IMR-90 (cell line): ENCODE measurements around the gene P2RY2. TPM values are rescaled to one million over a fixed set of nuclear protein-coding genes. Genes with fewer than 3 reads are reported as not detected.
"Not testable (repeated sequence)": the region's sequence is repeated elsewhere in the genome, so short reads cannot be mapped to it uniquely, and the experiment has no call there.

Experiments
- ATAC-seq: fragments of 200-7000 bp; cut with Tn5 transposase; 2 replicates; pipeline ENCODE4 v1.9.1; 2020; ENCODE audit warnings: low read depth, mild to moderate bottlenecking, moderate library complexity
- BruUV-seq: library from RNA; stranded (reverse); fragments of 400-500 nt; replicated peaks from 2 replicates; lab custom pipeline; 2021; lab: Mats Ljungman, UMichigan
- CTCF ChIA-PET: fragments of 300-600 bp; formaldehyde crosslinking; extraction: SDS; loops from one replicate; lab custom pipeline; 2021; ENCODE audit warnings: antibody characterized with exemption; lab: Yijun Ruan, JAX
- POLR2A ChIA-PET: fragments of 300-600 bp; sonication (Branson Sonifier 250); formaldehyde crosslinking; loops from one replicate; lab custom pipeline; 2022; ENCODE audit warnings: antibody characterized with exemption; ENCODE audit not compliant: unreplicated experiment; lab: Charles Lee
- DNase-seq: peaks from one replicate; pipeline ENCODE4 v3.0.0; 2013
- H2AFZ ChIP-seq: replicated peaks from 2 replicates; pipeline ENCODE3; 2013; ENCODE audit warnings: low read length, mild to moderate bottlenecking; ENCODE audit not compliant: poor library complexity
- H2AK5ac ChIP-seq: 2 replicates; pipeline ENCODE4 v1.6.1; 2013; ENCODE audit warnings: low read depth, low read length, inconsistent platforms
- H2AK9ac ChIP-seq: replicated peaks from 2 replicates; pipeline ENCODE3; 2013; ENCODE audit warnings: mild to moderate bottlenecking, low read depth, low read length, moderate library complexity; ENCODE audit not compliant: poor library complexity
- H2BK120ac ChIP-seq: 2 replicates; pipeline ENCODE4 v1.6.1; 2013; ENCODE audit warnings: low read depth, low read length, inconsistent platforms
- H2BK15ac ChIP-seq: 3 replicates; pipeline ENCODE4 v1.6.1; 2013; ENCODE audit warnings: low read depth, low read length, inconsistent platforms
- H2BK20ac ChIP-seq: 2 replicates; pipeline ENCODE4 v1.6.1; 2013; ENCODE audit warnings: low read depth, mild to moderate bottlenecking, inconsistent platforms, low read length, moderate library complexity
- H2BK5ac ChIP-seq: 2 replicates; pipeline ENCODE4 v1.6.1; 2013; ENCODE audit warnings: mild to moderate bottlenecking, low read depth, low read length, inconsistent platforms; ENCODE audit not compliant: poor library complexity, severe bottlenecking
- H3K14ac ChIP-seq: replicated peaks from 2 replicates; pipeline ENCODE4 v1.6.1; 2013; ENCODE audit warnings: low read depth, low read length, inconsistent platforms
- H3K18ac ChIP-seq: 2 replicates; pipeline ENCODE4 v1.6.1; 2013; ENCODE audit warnings: low read depth, low read length, control low read depth
- H3K23ac ChIP-seq: 2 replicates; pipeline ENCODE4 v1.6.1; 2013; ENCODE audit warnings: low read depth, low read length, inconsistent platforms
- H3K27ac ChIP-seq: 2 replicates; pipeline ENCODE4 v1.5.1; 2013; ENCODE audit warnings: mild to moderate bottlenecking, control low read depth, low read length; ENCODE audit not compliant: insufficient read depth
- H3K27me3 ChIP-seq: 2 replicates; pipeline ENCODE4 v1.6.1; 2013; ENCODE audit warnings: low read length; ENCODE audit not compliant: control insufficient read depth, insufficient read depth
- H3K36me3 ChIP-seq: 2 replicates; pipeline ENCODE4 v1.6.1; 2013; ENCODE audit warnings: low read length, mixed read lengths; ENCODE audit not compliant: control insufficient read depth, insufficient read depth
- H3K4ac ChIP-seq: 2 replicates; pipeline ENCODE4 v1.6.1; 2013; ENCODE audit warnings: low read depth, low read length, inconsistent platforms
- H3K4me1 ChIP-seq: 2 replicates; pipeline ENCODE4 v1.6.1; 2013; ENCODE audit warnings: low read length, mixed read lengths; ENCODE audit not compliant: control insufficient read depth, insufficient read depth
- H3K4me2 ChIP-seq: 2 replicates; pipeline ENCODE4 v1.6.1; 2013; ENCODE audit warnings: low read depth, mild to moderate bottlenecking, control low read depth, low read length, moderate library complexity
- H3K4me3 ChIP-seq: 2 replicates; pipeline ENCODE4 v1.5.1; 2013; ENCODE audit warnings: low read depth, mild to moderate bottlenecking, control low read depth, low read length, moderate library complexity; ENCODE audit not compliant: insufficient read depth
- H3K56ac ChIP-seq: 2 replicates; pipeline ENCODE4 v1.6.1; 2013; ENCODE audit warnings: low read length, inconsistent platforms; ENCODE audit not compliant: insufficient read depth; ENCODE audit errors: extremely low read depth
- H3K79me1 ChIP-seq, 2 experiments: 2 replicates each; pipeline ENCODE4 v1.6.1; 2013; ENCODE audit warnings: low read length in 2 of 2, inconsistent platforms in 1 of 2, low read depth in 1 of 2
- H3K9ac ChIP-seq: 2 replicates; pipeline ENCODE4 v1.6.1; 2013; ENCODE audit warnings: low read depth, low read length, control low read depth
- H3K9me1 ChIP-seq: 2 replicates; pipeline ENCODE4 v1.6.1; 2013; ENCODE audit warnings: low read length, inconsistent platforms; ENCODE audit not compliant: insufficient read depth
- H3K9me3 ChIP-seq: 2 replicates; pipeline ENCODE4 v1.6.1; 2013; ENCODE audit warnings: low read length; ENCODE audit not compliant: control insufficient read depth, insufficient read depth
- H4K20me1 ChIP-seq: 2 replicates; pipeline ENCODE4 v1.6.1; 2013; ENCODE audit warnings: low read length, inconsistent platforms; ENCODE audit not compliant: insufficient read depth
- H4K5ac ChIP-seq: 2 replicates; pipeline ENCODE4 v1.6.1; 2013; ENCODE audit warnings: mild to moderate bottlenecking, low read depth, low read length, control low read depth
- H4K8ac ChIP-seq, 2 experiments: 2 replicates each; pipeline ENCODE4 v1.6.1; 2013; ENCODE audit warnings: low read depth in 2 of 2, low read length in 2 of 2, control low read depth in 1 of 2, inconsistent platforms in 1 of 2
- H4K91ac ChIP-seq: 2 replicates; pipeline ENCODE4 v1.6.1; 2013; ENCODE audit warnings: low read depth, low read length, inconsistent platforms; ENCODE audit not compliant: insufficient read depth
- MXI1 ChIP-seq: IDR thresholded peaks from 2 replicates; pipeline ENCODE4 v1.6.1; 2012; ENCODE audit warnings: low read depth, mild to moderate bottlenecking, low read length, moderate library complexity, borderline replicate concordance
- POLR2A ChIP-seq: IDR thresholded peaks from 2 replicates; pipeline ENCODE4 v1.6.1; 2012; ENCODE audit warnings: mild to moderate bottlenecking, low read depth, low read length
- SMC3 ChIP-seq: fragments of 150-350 bp; IDR thresholded peaks from 2 replicates; pipeline ENCODE4 v1.6.1; 2016; ENCODE audit warnings: low read depth, mild to moderate bottlenecking, antibody characterized with exemption, low read length, moderate library complexity
- WGBS, 2 experiments: methylation state at CpG; one replicate each; pipeline versions ENCODE4 v1.1.5 to v1.1.7; 2013; ENCODE audit warnings: missing lambda C conversion rate in 2 of 2; ENCODE audit not compliant: insufficient read length in 1 of 2; ENCODE audit errors: extremely low coverage in 2 of 2; 5-methylcytosine and 5-hydroxymethylcytosine counted together
- dilution Hi-C: fragments of 300-500 bp; cut with HindIII; formaldehyde crosslinking; loops from one replicate; pipeline ENCODE4 v1.14.3; 2018; ENCODE audit warnings: low sequenced_read_pairs; ENCODE audit not compliant: unreplicated experiment
- in situ Hi-C: fragments of 300-500 bp; cut with MboI; formaldehyde crosslinking; loops from 3 replicates; pipeline ENCODE4 v1.14.3; 2019; ENCODE audit warnings: low sequenced_read_pairs, inconsistent platforms, mixed read lengths
- intact Hi-C: fragments of 100-400 bp; cut with micrococcal nuclease; formaldehyde crosslinking; loops from 2 replicates; pipeline ENCODE4 v1.10.0; 2022
- polyA plus RNA-seq, 3 experiments: library from polyadenylated mRNA; depleted of rRNA; stranded (reverse); fragments of >200 nt; gene quantifications; 2 replicates each; pipeline ENCODE4 v1.2.3, GENCODE V29; 2012; ENCODE audit warnings: low replicate concordance in 1 of 3
- total RNA-seq: library from RNA; depleted of rRNA; stranded (reverse); fragments of >200 nt; gene quantifications from 2 replicates; pipeline ENCODE4 v1.2.3, GENCODE V29; 2012

Gene P2RY2
- total and polyA plus RNA-seq, 2 of the 4 experiments (the other 2 are of a cell fraction) = not detected

GRCh38 chr11:73230931-73231330 is 12.8 kb downstream of the P2RY2 start:
- Histone ChIP-seq H3K9me1 (no peaks in the 10 kb centered on the region), H2BK15ac (no peak overlapping the region), H3K56ac (no peak overlapping the region), H3K9me3 (no peaks in the 10 kb centered on the region), H3K79me1 (no peaks in the 10 kb centered on the region), H2AK9ac (no peak overlapping the region), H3K27me3 (peaks cover 15% of the 10 kb centered on the region), H3K27ac (no peak overlapping the region), H3K4ac (no peak overlapping the region), H3K36me3 (no peaks in the 10 kb centered on the region), H3K23ac (no peak overlapping the region), H3K4me1 (peaks cover 15% of the 10 kb centered on the region; the same call in 1 of the 2 replicates), H4K8ac (no peak overlapping the region), H3K4me3 (no peak overlapping the region), H3K18ac (no peak overlapping the region), H4K91ac (no peak overlapping the region), H4K5ac (no peak overlapping the region), H2BK5ac (no peak overlapping the region), H2BK120ac (no peak overlapping the region), H3K9ac (no peak overlapping the region), H3K4me2 (no peak overlapping the region), H2AFZ (no peak overlapping the region), H2AK5ac (no peak overlapping the region), H4K20me1 (no peaks in the 10 kb centered on the region), H2BK20ac (no peak overlapping the region), H3K14ac (no peak overlapping the region)
- intact Hi-C loops (no loop called here), in situ Hi-C loops (no loop called here), dilution Hi-C loops (no loop called here)
- CTCF ChIA-PET = no interaction called here
- ATAC-seq (no peak), DNase-seq (no peak)
- no peak for TF ChIP-seq POLR2A
- TF ChIP-seq MXI1 = no peak
- no peak for TF ChIP-seq SMC3
- POLR2A ChIA-PET = no interaction called here
- no TSS peak for BruUV-seq
- WGBS, 2 experiments = no CpG with 5 or more reads among the region's 7 CpGs

DNA sequence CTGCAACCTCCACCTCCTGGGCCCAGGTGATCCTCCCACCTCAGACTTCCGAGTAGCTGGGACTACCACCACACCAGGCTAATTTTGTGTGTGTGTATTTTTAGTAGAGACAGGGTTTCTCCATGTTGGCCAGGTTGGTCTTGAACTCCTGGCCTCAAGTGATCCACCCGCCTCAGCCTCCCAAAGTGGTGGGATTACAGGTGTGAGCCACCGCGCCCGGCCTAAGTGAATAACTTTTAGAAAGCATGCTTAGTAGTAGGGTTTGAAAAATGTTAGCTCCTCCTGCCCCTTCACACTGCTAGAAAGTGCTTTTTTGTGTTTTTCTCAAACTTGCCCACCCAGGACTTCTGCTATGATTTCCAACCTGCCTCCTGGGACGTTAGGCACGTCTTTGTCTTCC is 14.4 kb downstream of the P2RY2 start:
- H2BK15ac ChIP-seq, H2BK120ac ChIP-seq, H3K18ac ChIP-seq, BruUV-seq, H3K79me1 ChIP-seq, H3K23ac ChIP-seq, H2AK5ac ChIP-seq, DNase-seq, H2BK5ac ChIP-seq, H4K5ac ChIP-seq, H3K27ac ChIP-seq, H4K91ac ChIP-seq, H4K8ac ChIP-seq, H3K27me3 ChIP-seq, H3K9me3 ChIP-seq, H3K4ac ChIP-seq, H3K4me2 ChIP-seq, H2AK9ac ChIP-seq, H3K9me1 ChIP-seq, H3K56ac ChIP-seq, H2BK20ac ChIP-seq, H3K36me3 ChIP-seq, H3K4me3 ChIP-seq, H2AFZ ChIP-seq, dilution Hi-C loops, POLR2A ChIA-PET, in situ Hi-C loops, H3K14ac ChIP-seq, ATAC-seq, intact Hi-C loops, H4K20me1 ChIP-seq, H3K9ac ChIP-seq: not testable (repeated sequence)
- H3K4me1 ChIP-seq = peaks cover 15% of the 10 kb centered on the region; the same call in 1 of the 2 replicates
- WGBS, 2 experiments = no CpG with 5 or more reads among the region's 7 CpGs
- CTCF ChIA-PET = interaction anchor here (1.2 kb wide), 1 partner anchor 45 kb away, joined by 3 read pairs; no protein-coding TSS in a partner anchor
